Stimulated activated CD4-positive, alpha-beta T cell treated with anti-CD3 and anti-CD28 coated beads, Interleukin-1b, Interleukin-23, amount 100 ng/mL, for 48 hours (primary cell): ENCODE data around the gene FOSL1.
"Not testable (repeated sequence)": the region's sequence is repeated elsewhere in the genome, so short reads cannot be mapped to it uniquely, and the experiment has no call there.

Experiments
- DNase-seq: peaks from one replicate; pipeline ENCODE4 v3.0.0-alpha.2; 2020

The FOSL1 gene

GRCh38 chr11:65849771-65850216 lies 50.4 kb downstream of the FOSL1 start:
- no peak for DNase-seq

- DNase-seq: no peak
Observed at GRCh38 chr11:65849366-65849765, 50.8 kb downstream of the FOSL1 start.

GRCh38 chr11:65848693-65849092 lies 51.5 kb downstream of the FOSL1 start:
- not testable (repeated sequence) for DNase-seq

DNA sequence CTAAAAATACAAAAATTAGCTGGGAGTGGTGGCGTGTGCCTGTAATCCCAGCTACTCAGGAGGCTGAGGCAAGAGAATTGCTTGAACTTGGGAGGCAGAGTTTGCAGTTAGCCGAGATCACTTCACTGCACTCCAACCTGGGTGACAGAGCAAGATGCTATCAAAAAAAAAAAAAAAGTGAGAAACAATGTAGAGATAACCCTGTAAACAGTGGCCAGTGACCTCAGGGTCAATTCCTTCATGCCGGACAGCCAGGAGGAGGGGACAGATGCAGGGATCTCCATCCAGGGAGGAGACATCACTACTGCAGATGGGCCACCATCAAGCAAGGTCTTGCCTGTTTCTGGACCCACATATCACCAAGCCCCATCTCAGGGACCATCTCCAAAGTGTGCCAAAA lies 52.4 kb downstream of the FOSL1 start:
- no peak for DNase-seq

- no peak for DNase-seq
Observed at GRCh38 chr11:65844231-65844872, 55.8 kb downstream of the FOSL1 start.

DNA sequence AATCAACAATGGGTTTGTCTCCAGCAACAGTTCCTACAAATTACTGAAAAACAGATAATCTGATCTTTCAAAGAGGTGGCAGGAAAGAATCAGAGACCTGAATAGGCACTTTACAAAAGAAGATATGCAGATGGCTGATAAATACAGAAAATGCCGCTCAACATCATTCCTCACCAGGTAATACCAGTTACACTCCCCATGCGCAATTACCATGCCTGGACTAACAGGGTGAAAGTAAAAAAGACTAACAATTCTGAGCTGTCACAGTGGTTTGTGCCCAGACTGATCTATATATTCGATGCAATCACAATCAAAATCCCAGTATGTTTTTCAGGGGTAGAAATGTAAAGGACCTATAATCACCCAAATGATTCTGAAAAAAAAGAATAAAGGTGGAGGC lies 56.4 kb downstream of the FOSL1 start:
- no peak for DNase-seq

- DNase-seq: no peak
Observed at GRCh38 chr11:65842144-65842543, 58.0 kb downstream of the FOSL1 start.
